Mesodermal cell (in vitro differentiated cells): ENCODE data around the gene JPH2.

Experiments
- H3K27ac ChIP-seq: 2 replicates; pipeline ENCODE4 v1.7.0; 2013; ENCODE audit warnings: mild to moderate bottlenecking, low read depth, low read length, moderate library complexity; ENCODE audit not compliant: severe bottlenecking
- H3K36me3 ChIP-seq: 2 replicates; pipeline ENCODE4 v1.7.1; 2013; ENCODE audit warnings: mild to moderate bottlenecking, low read length, moderate library complexity; ENCODE audit not compliant: control insufficient read depth, insufficient read depth
- H3K4me1 ChIP-seq: one replicate; pipeline ENCODE4 v1.7.1; 2013; ENCODE audit warnings: mild to moderate bottlenecking, low read length; ENCODE audit not compliant: insufficient read depth, control insufficient read depth, poor library complexity, severe bottlenecking
- H3K4me3 ChIP-seq: 2 replicates; pipeline ENCODE4 v1.7.0; 2013; ENCODE audit warnings: low read length, control low read depth, mild to moderate bottlenecking; ENCODE audit not compliant: insufficient read depth, poor library complexity, severe bottlenecking; ENCODE audit errors: extremely low read depth
- H3K9me3 ChIP-seq: 2 replicates; pipeline ENCODE4 v1.7.1; 2013; ENCODE audit warnings: mild to moderate bottlenecking, low read length, moderate library complexity; ENCODE audit not compliant: control insufficient read depth
- WGBS, 2 experiments: methylation state at CpG; one replicate each; pipeline ENCODE4 v1.1.5; 2013; ENCODE audit warnings: missing lambda C conversion rate in 2 of 2; ENCODE audit not compliant: insufficient coverage in 2 of 2; 5-methylcytosine and 5-hydroxymethylcytosine counted together

The JPH2 gene

GRCh38 chr20:44123874-44124535, 63.0 kb downstream of the JPH2 start:
- H3K36me3 ChIP-seq: peaks cover 3% of the 10 kb centered on the region
- H3K4me1 ChIP-seq: peaks cover 5% of the 10 kb centered on the region
- H3K9me3 ChIP-seq: no peaks in the 10 kb centered on the region
- 80 to 93% methylated on average over 2 of the region's 8 CpGs for WGBS, 2 experiments
- H3K4me3 ChIP-seq: no peak overlapping the region
- peak overlapping the region; percentile 58 for H3K27ac ChIP-seq

DNA sequence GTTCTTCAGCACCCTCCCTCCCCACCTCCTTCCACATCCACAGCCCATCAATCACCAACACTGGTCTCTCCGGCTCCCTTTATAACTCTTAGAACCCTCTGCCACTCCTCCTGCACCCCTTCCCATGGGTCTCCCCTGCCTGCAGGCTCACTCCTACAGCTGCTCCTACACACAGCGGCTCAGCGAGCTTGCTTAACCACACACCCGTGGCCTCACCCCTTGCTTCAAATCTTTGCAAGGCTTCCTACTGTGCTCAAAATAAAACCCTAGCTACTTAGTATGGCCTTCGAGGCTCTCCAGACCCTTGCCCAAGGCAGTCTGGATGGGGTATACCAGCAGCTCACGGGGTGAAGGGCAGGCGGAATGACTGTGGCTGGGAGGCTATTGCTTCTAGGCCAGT, 63.7 kb downstream of the JPH2 start:
- no peaks in the 10 kb centered on the region for H3K9me3 ChIP-seq
- no peak overlapping the region for H3K4me3 ChIP-seq
- peaks cover 3% of the 10 kb centered on the region for H3K36me3 ChIP-seq
- 75 to 84% methylated on average over 4 of the region's 7 CpGs for WGBS, 2 experiments
- H3K27ac ChIP-seq: peak overlapping the region; percentile 58
- H3K4me1 ChIP-seq: peaks cover 5% of the 10 kb centered on the region

- Histone ChIP-seq H3K9me3 (no peaks in the 10 kb centered on the region), H3K4me3 (no peak overlapping the region)
Observed at GRCh38 chr20:44120676-44121425, 66.1 kb downstream of the JPH2 start.

GRCh38 chr20:44118185-44119033, 68.6 kb downstream of the JPH2 start:
- Histone ChIP-seq H3K27ac (no peak overlapping the region), H3K9me3 (no peaks in the 10 kb centered on the region), H3K36me3 (no peaks in the 10 kb centered on the region), H3K4me3 (no peak overlapping the region), H3K4me1 (peaks cover 7% of the 10 kb centered on the region)
- 90 to 94% methylated on average over 7 to 9 of the region's 9 CpGs for WGBS, 2 experiments

More at GRCh38 chr20:44120676-44121425, 66.1 kb downstream of the JPH2 start:
- WGBS, 2 experiments: 90 to 98% methylated on average over 6 to 7 of the region's 9 CpGs
- H3K4me1 ChIP-seq: peaks cover 9% of the 10 kb centered on the region
- H3K36me3 ChIP-seq: no peaks in the 10 kb centered on the region
- H3K27ac ChIP-seq: no peak overlapping the region

DNA sequence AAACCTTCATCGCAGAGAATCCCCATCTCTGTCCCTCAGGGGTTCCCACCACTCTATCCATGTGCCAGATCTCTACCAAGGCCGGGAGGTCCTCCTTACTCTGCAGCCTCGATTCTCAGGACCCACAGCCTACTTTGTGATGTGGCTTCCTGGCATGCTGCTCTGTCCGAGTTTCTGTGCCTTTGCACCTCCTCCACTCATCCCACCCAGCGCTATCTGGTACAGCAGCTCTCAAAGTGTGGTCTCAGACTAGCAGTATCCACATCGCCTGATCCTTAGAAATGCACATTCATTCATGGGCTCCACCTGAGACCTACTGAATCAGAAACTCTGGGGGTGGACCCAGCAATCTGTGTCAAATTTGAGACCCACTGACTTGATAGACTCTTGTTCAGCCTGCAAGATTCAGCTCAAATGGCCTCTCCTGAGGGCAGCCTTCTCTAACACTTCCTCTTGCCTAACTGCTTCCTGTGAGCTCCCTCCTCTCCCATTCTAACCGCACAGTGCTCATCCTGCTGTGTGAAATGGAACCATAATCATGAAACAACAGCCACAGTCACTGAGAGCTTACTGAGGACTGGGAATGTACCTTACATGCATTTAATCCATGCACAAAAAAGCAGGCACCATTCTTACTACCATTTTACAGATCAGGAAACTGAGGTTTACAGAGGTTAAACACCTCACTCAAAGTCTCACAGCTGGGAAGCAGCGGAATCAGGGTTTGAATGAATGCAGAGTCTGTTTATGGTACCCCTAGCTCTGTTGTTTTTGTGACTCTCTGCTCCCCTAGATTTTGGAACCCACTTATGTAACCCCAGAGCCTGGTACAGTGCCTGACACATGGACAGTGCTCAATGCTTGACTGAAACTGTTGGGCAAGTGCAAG, 69.4 kb downstream of the JPH2 start:
- H3K4me3 ChIP-seq: no peak overlapping the region
- WGBS, 2 experiments: 86 to 91% methylated on average over 8 of the region's 8 CpGs
- peaks cover 4% of the 10 kb centered on the region for H3K4me1 ChIP-seq
- no peaks in the 10 kb centered on the region for H3K9me3 ChIP-seq
- H3K27ac ChIP-seq: peak overlapping the region; percentile 41
- peaks cover 3% of the 10 kb centered on the region for H3K36me3 ChIP-seq

DNA sequence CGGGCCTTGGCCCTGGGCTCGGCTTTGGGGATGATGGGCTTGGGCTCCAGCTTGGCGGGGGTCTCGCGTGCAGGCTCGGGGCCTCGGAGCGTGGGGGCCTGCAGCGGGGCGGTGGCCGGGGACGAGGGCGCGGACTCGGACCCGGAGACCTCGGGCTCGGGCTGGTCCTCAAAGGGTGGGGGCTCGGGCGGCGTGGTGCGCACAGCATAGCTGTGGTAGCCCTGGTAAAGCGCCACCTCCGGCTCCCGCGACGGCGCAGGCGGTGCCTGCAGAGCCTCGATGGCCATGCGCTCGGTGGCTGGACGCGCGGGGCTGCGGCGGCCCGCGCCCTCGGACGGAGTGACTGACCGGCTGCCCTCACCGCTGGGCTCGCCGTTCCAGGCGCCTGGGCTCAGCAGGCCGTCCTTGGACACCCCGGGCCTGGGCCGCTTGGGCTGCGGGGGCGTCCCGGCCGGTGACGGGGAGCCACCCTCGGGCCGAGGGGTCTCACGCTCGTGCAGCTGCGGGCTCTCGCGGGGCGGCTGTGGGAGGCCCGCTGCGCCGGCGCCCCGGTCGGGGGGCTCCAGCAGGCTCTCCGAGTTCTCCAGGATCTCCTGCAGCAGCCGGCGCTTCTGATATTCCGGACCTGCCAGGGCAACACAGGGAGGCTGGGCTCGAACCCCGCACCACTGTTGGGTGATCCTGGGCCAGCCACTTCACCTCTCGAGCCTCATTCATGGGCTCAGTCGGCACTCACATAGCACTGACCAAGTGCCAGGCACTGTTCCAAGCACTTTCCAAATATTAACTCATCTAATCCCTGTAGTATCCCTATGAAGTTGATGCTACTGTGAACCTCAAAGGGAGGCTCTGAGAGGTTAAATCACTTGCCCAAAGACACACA, 71.0 kb downstream of the JPH2 start:
- H3K36me3 ChIP-seq: peaks cover 10% of the 10 kb centered on the region
- no peak overlapping the region for H3K4me3 ChIP-seq
- peaks cover 9% of the 10 kb centered on the region for H3K4me1 ChIP-seq
- no peaks in the 10 kb centered on the region for H3K9me3 ChIP-seq
- WGBS, 2 experiments: 94 to 95% methylated on average over 48 to 65 of the region's 76 CpGs
- no peak overlapping the region for H3K27ac ChIP-seq

GRCh38 chr20:44115181-44115580, 71.8 kb downstream of the JPH2 start:
- Histone ChIP-seq H3K4me3 (no peak overlapping the region), H3K27ac (no peak overlapping the region), H3K9me3 (no peaks in the 10 kb centered on the region), H3K36me3 (peaks cover 10% of the 10 kb centered on the region), H3K4me1 (peaks cover 9% of the 10 kb centered on the region)
- 83 to 93% methylated on average over 4 to 7 of the region's 7 CpGs for WGBS, 2 experiments

- no peak overlapping the region for H3K27ac ChIP-seq
- H3K4me1 ChIP-seq: peaks cover 9% of the 10 kb centered on the region
- WGBS, 2 experiments: 77 to 86% methylated on average over 6 to 7 of the region's 8 CpGs
- H3K9me3 ChIP-seq: peaks cover under 1% of the 10 kb centered on the region
- no peak overlapping the region for H3K4me3 ChIP-seq
- H3K36me3 ChIP-seq: peaks cover 10% of the 10 kb centered on the region
Observed at GRCh38 chr20:44113618-44114376, 73.2 kb downstream of the JPH2 start.
